HG03457 (cell line): ENCODE results near the gene ADAM30.

Experiments used
- ATAC-seq: cut with Tn5 transposase; IDR thresholded peaks from one replicate; pipeline ENCODE4 v1.9.1; 2021; ENCODE audit warnings: moderate number of reproducible peaks; ENCODE audit not compliant: unreplicated experiment

Gene ADAM30

GRCh38 chr1:119909890-119910596 lies 13.7 kb upstream of the ADAM30 start:
- no peak for ATAC-seq

GRCh38 chr1:119908661-119909060 lies 12.3 kb upstream of the ADAM30 start:
- ATAC-seq: no peak

GRCh38 chr1:119906927-119907652 lies 10.8 kb upstream of the ADAM30 start:
- no peak for ATAC-seq

- ATAC-seq: no peak
These were observed 7.1 kb upstream of the ADAM30 start for GRCh38 chr1:119903443-119903835.

GRCh38 chr1:119902775-119903442 lies 6.6 kb upstream of the ADAM30 start:
- no peak for ATAC-seq

GRCh38 chr1:119898981-119899720 lies 2.8 kb upstream of the ADAM30 start:
- ATAC-seq: no peak

GRCh38 chr1:119898530-119898929 lies 2.2 kb upstream of the ADAM30 start:
- no peak for ATAC-seq

- no peak for ATAC-seq
These were observed 1.2 kb downstream of the ADAM30 start for GRCh38 chr1:119895102-119895501.

- no peak for ATAC-seq
These were observed 2.3 kb downstream of the ADAM30 start for GRCh38 chr1:119893827-119894700.

GRCh38 chr1:119893238-119893791 lies 3.0 kb downstream of the ADAM30 start:
- ATAC-seq: no peak

- ATAC-seq: no peak
These were observed 4.9 kb downstream of the ADAM30 start for GRCh38 chr1:119891386-119891785.

- ATAC-seq: no peak
These were observed 7.8 kb downstream of the ADAM30 start for GRCh38 chr1:119888476-119888875.

- no peak for ATAC-seq
These were observed 8.9 kb downstream of the ADAM30 start for GRCh38 chr1:119887427-119887826.

- no peak for ATAC-seq
These were observed 10.2 kb downstream of the ADAM30 start for GRCh38 chr1:119885903-119886783.

- ATAC-seq: no peak
These were observed 11.6 kb downstream of the ADAM30 start for GRCh38 chr1:119884711-119885110.

- ATAC-seq: no peak
These were observed 12.5 kb downstream of the ADAM30 start for GRCh38 chr1:119883826-119884225.

GRCh38 chr1:119882132-119883049 lies 13.9 kb downstream of the ADAM30 start:
- ATAC-seq: no peak
